Uterus (tissue), 2 donors: ENCODE measurements around the gene OGFR.

Source experiments
- CTCF ChIP-seq, 4 experiments: fragments of 200-600 bp in 2 of 4; fragments of 450-650 bp in 2 of 4; sonication (generic) in 2 of 4; IDR thresholded peaks; one replicate each; pipeline ENCODE4 v1.5.1; 2016 to 2019; ENCODE audit warnings: antibody characterized with exemption in 4 of 4, mild to moderate bottlenecking in 2 of 4, moderate library complexity in 1 of 4
- POLR2A ChIP-seq, 2 donors: fragments of 450-650 bp; IDR thresholded peaks; one replicate each; pipeline ENCODE4 v1.6.1; 2016; ENCODE audit warnings: antibody characterized with exemption in 2 of 2, mild to moderate bottlenecking in 1 of 2, moderate library complexity in 1 of 2

DNA sequence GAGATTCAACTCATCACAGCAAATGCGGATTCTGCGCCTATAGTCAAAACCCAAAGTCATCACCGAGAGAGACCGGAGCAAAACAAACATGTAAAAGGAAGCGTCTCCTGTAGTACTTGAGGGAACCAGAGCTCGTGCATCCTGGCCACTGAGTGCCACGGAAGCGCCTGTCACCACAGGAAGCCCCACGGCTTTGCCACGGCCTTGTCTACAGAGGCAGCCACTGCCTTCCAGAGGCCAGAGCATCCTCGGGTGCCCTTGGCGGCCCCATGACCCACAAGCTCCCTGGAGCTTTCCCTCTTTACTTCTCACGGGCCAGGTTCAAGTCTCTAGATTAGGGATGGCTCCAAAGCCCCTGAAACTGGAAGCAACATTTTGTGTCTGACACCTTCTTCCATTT lies 49.5 kb downstream of the OGFR start:
- TF ChIP-seq POLR2A (IDR thresholded peaks at IDR 0.05) (no peak), CTCF (IDR thresholded peaks at IDR 0.05) (no peak)
